Left ventricle myocardium inferior (tissue), 1 donor: Measurements from ENCODE around the gene SRCAP. TPM values are rescaled to one million over a fixed set of nuclear protein-coding genes. Genes with fewer than 3 reads are reported as not detected.

Source experiments
- DNase-seq: peaks from one replicate; pipeline ENCODE4 v3.0.0-alpha.2; 2020
- H3K27ac ChIP-seq: fragments of 200-600 bp; replicated peaks from 2 replicates; pipeline ENCODE4 v1.8.0; 2021
- H3K27me3 ChIP-seq: fragments of 200-600 bp; 2 replicates; pipeline ENCODE4 v1.8.0; 2021; ENCODE audit warnings: low read depth
- H3K36me3 ChIP-seq: fragments of 200-600 bp; 2 replicates; pipeline ENCODE4 v1.8.0; 2021
- H3K4me1 ChIP-seq: fragments of 200-600 bp; 2 replicates; pipeline ENCODE4 v1.8.0; 2021
- H3K4me3 ChIP-seq: fragments of 200-600 bp; 2 replicates; pipeline ENCODE4 v1.8.0; 2021; ENCODE audit warnings: mild to moderate bottlenecking, moderate library complexity
- H3K9me3 ChIP-seq: fragments of 200-600 bp; replicated peaks from 2 replicates; pipeline ENCODE4 v1.8.0; 2021
- intact Hi-C: fragments of 100-400 bp; cut with micrococcal nuclease; formaldehyde crosslinking; loops from one replicate; pipeline ENCODE4 v1.11.0; 2022
- total RNA-seq: library from RNA; stranded (reverse); fragmentation: NEBNext Ultra II Directional; extraction: Animal tissue kit (Norgen Biotek cat#: 25700); gene quantifications from one replicate; pipeline ENCODE4 v1.2.1, GENCODE V29; 2021
- TF ChIP-seq, protein P1 (sequence below): fragments of 200-600 bp; IDR thresholded peaks from 2 replicates; pipeline ENCODE4 v1.8.0; 2021; ENCODE audit warnings: antibody characterized with exemption, mild to moderate bottlenecking, borderline replicate concordance
- donor health status: DM: no; HTN: yes; CAD: no; lungs with severe emphysema.

The SRCAP gene
- total RNA-seq, 1 donor from 2014 or later, result 42.5 TPM

DNA sequence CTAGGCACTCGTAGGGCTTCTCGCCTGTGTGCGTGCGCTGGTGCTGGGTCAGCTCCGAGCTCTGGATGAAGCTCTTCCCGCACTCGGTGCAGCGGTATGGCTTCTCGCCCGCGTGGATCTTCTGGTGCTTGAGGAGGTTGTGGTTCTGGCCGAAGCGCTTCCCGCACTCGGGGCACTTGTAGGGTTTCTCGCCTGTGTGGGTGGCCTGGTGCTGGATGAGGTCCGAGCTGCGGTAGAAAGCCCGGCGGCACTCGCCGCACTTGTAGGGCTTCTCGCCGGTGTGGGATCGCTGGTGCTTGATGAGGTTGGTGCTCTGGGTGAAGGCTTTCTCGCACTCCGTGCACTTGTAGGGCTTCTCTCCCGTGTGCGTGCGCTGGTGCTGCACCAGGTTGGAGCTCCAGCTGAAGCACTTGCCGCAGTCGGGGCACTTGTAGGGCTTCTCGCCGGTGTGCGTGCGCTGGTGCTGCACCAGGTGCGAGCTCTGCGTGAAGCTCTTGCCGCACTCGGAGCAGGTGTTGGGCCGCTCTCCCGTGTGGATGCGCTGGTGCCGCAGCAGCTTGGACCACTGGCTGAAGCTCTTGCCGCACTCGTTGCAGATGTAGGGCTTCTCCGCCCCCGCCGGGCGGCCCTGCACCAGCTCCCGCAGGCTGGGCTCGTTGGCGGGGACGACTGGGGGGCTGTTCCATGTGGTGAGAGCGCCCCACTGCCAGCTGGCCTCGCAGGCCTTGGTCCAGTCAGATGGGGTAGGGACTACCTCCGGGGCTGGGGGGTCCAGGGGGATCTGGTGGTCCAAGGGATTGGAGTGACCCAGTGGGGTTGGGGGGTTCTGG lies 84.5 kb downstream of the SRCAP start:
- no peak for DNase-seq
- H3K4me1 ChIP-seq, result peaks cover 40% of the 10 kb centered on the region
- intact Hi-C loops, result no loop called here
- no peak overlapping the region for H3K27ac ChIP-seq
- H3K4me3 ChIP-seq, result no peak overlapping the region
- H3K27me3 ChIP-seq, result no peaks in the 10 kb centered on the region
- H3K9me3 ChIP-seq, result no peaks in the 10 kb centered on the region
- TF ChIP-seq, protein P1, sequence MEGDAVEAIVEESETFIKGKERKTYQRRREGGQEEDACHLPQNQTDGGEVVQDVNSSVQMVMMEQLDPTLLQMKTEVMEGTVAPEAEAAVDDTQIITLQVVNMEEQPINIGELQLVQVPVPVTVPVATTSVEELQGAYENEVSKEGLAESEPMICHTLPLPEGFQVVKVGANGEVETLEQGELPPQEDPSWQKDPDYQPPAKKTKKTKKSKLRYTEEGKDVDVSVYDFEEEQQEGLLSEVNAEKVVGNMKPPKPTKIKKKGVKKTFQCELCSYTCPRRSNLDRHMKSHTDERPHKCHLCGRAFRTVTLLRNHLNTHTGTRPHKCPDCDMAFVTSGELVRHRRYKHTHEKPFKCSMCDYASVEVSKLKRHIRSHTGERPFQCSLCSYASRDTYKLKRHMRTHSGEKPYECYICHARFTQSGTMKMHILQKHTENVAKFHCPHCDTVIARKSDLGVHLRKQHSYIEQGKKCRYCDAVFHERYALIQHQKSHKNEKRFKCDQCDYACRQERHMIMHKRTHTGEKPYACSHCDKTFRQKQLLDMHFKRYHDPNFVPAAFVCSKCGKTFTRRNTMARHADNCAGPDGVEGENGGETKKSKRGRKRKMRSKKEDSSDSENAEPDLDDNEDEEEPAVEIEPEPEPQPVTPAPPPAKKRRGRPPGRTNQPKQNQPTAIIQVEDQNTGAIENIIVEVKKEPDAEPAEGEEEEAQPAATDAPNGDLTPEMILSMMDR, result no peak
- peaks cover 30% of the 10 kb centered on the region for H3K36me3 ChIP-seq

- intact Hi-C loops, result no loop called here
- no peak overlapping the region for H3K4me3 ChIP-seq
- peaks cover 39% of the 10 kb centered on the region for H3K4me1 ChIP-seq
- no peak for DNase-seq
- no peak overlapping the region for H3K27ac ChIP-seq
- peaks cover 30% of the 10 kb centered on the region for H3K36me3 ChIP-seq
- no peaks in the 10 kb centered on the region for H3K9me3 ChIP-seq
- H3K27me3 ChIP-seq, result no peaks in the 10 kb centered on the region
- TF ChIP-seq, protein P1, result no peak
These were observed 85.2 kb downstream of the SRCAP start for GRCh38 chr16:30784215-30784614.

GRCh38 chr16:30785126-30786106 lies 86.4 kb downstream of the SRCAP start:
- intact Hi-C loops, result no loop called here
- no peak for DNase-seq
- Histone ChIP-seq H3K4me3 (peak overlapping the region; percentile 86), H3K36me3 (peaks cover 30% of the 10 kb centered on the region), H3K9me3 (no peaks in the 10 kb centered on the region), H3K27ac (peak overlapping the region; percentile 94), H3K4me1 (peaks cover 39% of the 10 kb centered on the region), H3K27me3 (no peaks in the 10 kb centered on the region)
- TF ChIP-seq, protein P1, result no peak

DNA sequence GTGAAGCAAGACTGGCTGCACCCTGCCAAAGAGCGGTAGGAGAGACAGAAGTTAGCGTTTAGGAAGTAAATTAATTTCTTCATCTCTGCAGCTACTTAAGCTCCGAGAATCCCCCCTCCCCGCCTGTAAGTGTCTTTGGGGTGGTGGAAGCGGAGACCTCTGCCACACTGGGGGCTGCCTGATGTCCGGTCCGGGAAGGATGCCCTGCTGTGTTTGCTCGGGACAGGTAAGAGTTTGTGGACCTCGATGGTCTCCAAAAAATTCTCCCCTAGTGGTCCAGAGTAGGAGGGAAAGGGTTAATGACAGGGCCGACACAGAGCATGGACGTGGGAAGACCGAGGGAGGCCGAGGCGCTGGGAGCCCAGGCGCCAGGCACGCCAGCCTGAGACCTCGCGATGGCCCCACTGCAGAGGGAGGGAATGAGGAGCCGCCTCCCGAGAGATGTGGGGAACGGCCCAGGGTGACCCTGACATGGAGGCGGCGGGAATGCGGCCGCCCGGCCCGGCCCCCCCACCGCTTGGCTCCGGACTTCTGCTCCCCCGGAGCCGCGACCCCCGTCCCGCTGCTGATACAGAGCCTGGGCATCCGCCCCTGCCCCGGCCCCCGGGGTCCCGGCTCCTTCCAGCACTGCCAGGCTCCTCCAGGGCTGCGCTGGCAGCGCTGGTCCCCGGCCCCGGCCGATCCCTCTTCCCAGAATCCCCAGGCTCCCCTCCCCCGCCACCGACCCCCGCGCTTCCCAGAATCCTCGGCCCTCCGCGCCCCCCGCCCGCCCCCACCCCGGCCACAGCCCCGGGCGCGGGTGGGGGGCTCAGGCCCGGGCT lies 87.4 kb downstream of the SRCAP start:
- DNase-seq, result no peak
- no peaks in the 10 kb centered on the region for H3K27me3 ChIP-seq
- peaks cover 39% of the 10 kb centered on the region for H3K4me1 ChIP-seq
- no peaks in the 10 kb centered on the region for H3K9me3 ChIP-seq
- peak overlapping the region; percentile 94 for H3K27ac ChIP-seq
- TF ChIP-seq, protein P1, result no peak
- H3K36me3 ChIP-seq, result peaks cover 29% of the 10 kb centered on the region
- intact Hi-C loops, result no loop called here
- H3K4me3 ChIP-seq, result peak overlapping the region; percentile 86
